GM19023 (cell line): ENCODE results near the gene GPR32.
"Not testable (repeated sequence)": the region's sequence is repeated elsewhere in the genome, so short reads cannot be mapped to it uniquely, and the experiment has no call there.

Experiments
- ATAC-seq: cut with Tn5 transposase; IDR thresholded peaks from one replicate; pipeline ENCODE4 v1.9.1; 2021; ENCODE audit warnings: mild to moderate bottlenecking, moderate library complexity; ENCODE audit not compliant: unreplicated experiment

Gene GPR32, protein sequence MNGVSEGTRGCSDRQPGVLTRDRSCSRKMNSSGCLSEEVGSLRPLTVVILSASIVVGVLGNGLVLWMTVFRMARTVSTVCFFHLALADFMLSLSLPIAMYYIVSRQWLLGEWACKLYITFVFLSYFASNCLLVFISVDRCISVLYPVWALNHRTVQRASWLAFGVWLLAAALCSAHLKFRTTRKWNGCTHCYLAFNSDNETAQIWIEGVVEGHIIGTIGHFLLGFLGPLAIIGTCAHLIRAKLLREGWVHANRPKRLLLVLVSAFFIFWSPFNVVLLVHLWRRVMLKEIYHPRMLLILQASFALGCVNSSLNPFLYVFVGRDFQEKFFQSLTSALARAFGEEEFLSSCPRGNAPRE

DNA sequence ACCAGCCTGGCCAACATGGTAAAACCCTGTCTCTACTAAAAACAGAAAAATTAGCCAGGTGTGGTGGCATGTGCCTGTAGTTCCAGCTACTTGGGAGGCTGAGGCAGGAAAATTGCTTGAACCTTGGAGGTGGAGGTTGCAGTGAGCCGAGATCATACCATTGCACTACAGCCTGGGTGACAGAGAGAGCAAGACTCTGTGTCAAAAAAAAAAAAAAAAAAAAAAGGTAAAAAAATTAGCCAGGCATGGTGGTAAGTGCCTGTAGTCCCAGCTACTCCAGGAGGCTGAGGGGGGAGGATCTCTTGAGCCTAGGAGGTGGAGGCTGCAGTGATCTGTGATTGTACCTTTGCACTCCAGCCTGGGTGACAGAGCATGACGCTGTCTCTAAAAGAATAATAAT is at the start of gene GPR32:
GPR32 (plus strand) TSS at position 301 of the 400 bp plus-strand sequence. CDS start 137 bp downstream, outside the sequence.
- not testable (repeated sequence) for ATAC-seq

DNA sequence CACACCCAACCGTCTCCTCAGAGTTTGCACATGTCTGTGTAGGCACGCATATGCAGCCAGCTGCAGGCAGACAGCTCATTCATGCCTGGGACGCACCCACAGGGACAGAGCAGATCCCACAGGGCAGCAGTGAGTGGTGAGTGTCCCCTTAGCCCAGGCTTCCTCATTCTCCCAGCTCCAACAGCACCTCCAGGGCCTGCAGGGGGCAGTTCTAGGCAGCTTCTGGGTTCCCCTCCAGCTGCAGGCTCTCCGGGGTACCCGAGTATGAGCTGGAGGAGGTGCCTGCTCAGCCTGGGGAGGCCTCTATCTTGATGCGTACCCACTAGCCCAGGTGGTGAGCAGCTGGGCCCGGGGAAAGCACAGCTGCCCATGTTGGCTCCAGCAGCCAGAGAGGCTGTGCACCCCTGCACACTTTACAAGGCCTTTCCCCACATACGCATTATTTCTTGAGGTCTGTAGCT is 49.3 kb upstream of the GPR32 start:
- ATAC-seq = no peak

DNA sequence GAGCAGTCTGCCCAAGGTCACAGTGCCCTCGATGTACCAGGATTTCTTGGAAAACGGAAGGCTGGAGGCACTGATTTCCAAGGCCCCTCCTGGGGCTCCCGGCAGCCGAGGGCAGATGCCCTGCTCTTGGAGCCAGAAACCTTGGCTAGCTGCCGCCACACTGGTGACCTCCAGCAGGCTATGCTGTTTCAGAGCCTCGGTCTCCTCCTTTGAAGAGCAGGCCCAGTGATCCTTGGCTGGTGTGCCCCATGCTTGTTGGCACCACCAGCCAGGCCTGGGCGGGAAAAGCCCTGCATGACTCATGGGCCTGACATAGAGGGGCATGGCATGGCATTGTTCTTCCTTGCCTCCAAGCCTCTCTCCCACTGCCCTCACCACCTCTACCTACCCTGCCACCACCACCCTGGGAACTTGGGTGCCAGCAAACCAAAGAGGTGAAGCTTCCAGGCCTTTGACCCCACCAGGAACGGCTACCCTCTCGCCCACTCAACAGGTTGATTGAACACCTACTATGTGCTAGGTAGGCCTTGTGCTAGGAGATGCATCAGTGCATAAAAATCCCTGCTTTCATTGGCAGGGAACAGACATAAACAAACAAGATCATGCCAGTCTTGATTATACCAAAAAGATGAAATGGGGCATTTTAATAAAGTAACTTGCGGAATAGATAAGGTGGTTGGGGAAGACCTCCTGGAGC is 48.7 kb upstream of the GPR32 start:
- ATAC-seq = no peak

DNA sequence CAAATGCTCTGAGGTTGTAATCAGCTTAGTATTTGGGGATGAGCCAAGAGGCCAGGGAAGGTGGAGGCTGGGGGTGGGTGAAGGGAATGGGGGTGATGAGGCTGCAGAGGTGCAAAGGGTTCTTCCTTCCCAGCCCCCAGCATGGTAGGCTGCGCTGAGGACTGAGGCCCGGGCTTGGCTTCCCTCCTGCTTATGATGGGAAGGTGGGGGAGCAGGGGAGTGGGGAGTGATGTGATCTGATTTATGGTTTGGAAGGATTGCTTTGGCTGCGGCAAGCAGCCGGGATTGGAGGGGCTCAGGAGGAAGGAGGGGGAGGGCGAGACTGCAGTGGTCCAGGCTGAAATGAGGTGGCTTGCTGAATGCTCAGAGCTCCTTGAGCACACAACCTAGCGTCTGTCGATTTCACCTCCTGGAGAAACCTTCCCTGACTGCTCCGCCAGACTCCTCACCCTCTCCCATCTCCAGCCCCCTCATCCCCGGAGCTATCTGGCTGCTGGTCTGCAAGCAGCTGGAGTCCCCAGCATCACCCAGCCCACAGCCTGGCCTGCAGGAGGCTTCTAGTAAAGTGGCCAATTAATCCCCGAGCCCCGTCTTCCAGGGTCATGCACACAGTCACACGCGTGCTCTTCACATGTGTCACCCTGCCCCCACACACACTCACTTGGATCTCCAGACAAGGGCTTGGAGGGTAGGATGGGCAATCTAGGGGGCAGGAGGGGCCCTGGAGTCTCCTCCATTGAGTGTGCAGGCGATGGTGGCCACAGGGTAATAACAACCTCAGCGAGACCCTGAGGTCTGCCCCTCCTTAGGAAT is 47.9 kb upstream of the GPR32 start:
- no peak for ATAC-seq

DNA sequence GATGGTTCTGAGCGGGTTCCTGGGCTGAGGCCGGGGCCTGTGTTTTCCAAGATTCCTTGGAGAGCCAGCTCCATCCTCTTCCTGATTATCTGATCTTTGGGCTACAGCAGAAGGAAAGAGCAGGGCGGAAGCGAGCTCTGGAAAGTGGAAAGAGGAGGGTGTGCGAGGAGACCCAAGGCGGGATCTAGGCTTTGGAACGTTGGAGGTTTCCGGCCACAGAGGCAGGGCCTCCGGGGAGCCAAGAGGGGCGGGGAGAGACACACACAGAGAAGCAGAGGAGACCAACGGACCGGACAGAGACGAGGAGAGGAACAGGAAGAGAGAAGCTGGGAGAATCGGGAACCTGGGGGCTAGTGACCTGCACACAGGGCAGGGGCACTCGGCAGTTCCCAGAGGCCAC is 47.2 kb upstream of the GPR32 start, which contains the start of gene CLEC11A:
CLEC11A (plus strand) TSS at position 296 of the 400 bp plus-strand sequence. CDS start 162 bp downstream, outside the sequence.
- ATAC-seq = no peak

DNA sequence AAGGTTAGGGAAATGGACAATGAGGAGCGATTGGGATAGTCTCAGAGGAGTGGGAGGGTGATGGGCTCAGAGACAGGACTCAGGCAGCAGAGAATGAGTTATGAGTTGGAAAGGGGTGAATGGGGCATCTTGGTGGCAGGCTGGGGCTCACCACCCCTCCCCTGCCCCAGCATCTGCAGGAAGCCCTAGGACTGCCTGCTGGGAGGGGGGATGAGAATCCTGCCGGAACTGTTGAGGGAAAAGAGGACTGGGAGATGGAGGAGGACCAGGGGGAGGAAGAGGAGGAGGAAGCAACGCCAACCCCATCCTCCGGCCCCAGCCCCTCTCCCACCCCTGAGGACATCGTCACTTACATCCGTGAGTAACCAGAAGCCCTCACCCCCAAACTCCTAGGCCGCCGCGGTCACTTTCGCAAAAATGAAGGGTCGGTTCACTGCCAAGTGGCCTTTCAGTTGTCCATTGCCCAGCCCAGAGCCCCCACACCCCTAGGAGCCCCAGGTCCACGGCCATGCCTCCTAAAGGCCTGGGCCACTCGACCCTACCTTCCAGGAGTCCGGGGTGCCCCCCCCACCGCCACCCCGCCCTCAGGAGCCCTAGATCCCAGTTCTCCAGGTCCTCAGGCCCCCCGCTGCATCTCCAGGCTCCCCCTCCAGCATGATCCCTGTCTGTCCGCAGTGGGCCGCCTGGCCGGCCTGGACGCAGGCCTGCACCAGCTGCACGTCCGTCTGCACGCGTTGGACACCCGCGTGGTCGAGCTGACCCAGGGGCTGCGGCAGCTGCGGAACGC is 46.3 kb upstream of the GPR32 start:
- no peak for ATAC-seq

DNA sequence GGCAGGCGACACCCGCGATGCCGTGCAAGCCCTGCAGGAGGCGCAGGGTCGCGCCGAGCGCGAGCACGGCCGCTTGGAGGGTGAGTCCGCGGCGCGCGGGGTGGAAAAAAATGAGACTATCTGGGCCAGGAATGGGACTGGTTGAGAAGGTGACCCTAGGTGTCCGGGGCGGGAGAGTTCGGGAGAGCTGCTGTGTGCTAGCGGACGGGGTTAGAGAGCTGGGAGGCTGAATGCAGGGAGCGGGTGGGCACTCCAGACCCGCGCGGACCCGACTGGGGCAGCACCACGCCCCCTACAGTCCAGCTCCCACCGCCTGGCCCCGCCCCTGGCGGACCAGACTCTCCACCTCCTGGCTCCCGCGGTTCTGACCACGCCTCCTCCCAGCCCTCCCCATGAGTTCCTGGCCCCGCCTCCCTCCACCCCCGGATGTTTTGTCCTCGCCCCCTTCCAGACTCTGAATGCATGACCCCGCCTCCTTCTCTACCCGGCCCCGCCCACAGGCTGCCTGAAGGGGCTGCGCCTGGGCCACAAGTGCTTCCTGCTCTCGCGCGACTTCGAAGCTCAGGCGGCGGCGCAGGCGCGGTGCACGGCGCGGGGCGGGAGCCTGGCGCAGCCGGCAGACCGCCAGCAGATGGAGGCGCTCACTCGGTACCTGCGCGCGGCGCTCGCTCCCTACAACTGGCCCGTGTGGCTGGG is 45.6 kb upstream of the GPR32 start:
- ATAC-seq = peak; percentile 56

DNA sequence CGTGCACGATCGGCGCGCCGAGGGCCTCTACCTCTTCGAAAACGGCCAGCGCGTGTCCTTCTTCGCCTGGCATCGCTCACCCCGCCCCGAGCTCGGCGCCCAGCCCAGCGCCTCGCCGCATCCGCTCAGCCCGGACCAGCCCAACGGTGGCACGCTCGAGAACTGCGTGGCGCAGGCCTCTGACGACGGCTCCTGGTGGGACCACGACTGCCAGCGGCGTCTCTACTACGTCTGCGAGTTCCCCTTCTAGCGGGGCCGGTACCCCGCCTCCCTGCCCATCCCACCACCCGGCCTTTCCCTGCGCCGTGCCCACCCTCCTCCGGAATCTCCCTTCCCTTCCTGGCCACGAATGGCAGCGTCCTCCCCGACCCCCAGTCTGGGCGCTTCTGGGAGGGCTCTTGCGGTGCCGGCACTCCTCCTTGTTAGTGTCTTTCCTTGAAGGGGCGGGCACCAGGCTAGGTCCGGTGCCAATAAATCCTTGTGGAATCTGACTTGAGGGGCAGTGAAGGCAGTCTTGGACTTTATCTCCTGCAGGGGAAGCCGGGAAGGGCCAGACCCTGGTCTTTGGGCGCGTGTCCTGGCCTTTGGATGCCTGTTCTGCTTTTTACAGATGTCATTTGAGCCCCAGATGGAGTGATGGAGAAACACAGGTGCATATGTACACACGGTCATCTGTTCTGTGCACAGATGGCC is 44.9 kb upstream of the GPR32 start:
- ATAC-seq = no peak

DNA sequence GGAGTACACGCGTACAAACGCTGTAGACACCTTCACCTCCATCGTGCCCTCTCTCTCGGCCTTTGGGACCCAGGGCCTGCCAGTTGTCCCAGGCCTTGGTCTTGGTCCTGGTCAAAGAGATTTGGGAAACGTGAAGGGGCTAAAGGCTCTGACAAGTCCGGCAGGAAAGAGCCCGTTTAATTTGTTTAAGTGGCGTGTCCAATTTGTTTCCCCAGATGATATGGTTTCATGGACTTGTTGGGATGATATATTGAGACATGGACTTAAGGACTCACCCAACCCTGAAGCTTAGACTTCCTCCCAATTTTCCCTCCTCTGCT is 44.4 kb upstream of the GPR32 start:
- no peak for ATAC-seq

DNA sequence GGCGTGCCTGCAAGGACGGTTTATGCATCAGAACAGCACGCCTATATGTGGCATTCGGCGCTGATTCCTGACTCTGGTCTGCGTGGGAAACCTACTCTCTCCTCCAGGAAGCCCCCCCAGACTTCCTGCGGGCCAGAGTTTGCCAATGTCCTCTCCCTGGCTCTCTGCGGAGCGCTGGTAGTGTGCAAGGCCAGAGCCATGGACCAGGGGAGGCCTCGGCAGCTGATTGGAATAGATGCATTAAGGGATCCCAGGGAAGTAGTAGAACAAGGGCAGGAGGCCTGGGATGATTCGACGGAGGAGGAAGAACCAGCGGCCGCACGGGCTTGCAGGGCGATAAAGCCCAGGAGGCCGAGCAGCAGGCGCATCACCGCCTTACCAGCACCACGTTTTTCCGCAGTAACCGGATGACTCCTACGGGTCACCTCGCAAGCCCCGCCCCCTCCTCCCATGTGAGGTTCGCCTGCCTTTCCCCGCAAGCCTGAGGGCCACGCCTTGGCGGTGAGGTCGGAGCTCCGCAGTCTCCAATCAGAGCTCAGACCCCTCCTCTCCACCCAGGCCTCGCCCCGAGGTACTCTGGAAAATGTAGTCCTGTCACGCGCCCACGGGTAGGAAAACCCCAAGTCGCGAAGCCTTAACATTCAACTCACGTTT is 42.1 kb upstream of the GPR32 start:
- ATAC-seq = no peak

DNA sequence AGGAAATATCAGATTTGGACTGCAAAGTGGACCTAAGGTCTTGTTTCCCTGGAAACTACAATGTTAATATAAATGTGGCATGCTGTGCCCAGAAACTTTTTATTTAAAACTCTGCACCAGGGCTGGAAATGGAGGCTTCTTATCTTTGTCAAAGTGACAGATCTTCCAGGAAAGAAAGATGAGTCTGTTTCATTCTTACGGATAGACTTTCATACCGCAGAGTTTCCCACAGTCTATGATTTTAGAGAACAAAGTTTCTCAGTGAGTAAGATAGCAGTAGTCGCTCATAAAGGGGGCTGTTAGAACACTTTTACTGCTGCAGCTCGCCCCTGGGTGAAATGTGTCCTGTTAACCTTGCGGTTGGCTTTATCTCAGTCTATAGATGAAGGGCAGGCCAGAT is 40.4 kb upstream of the GPR32 start:
- no peak for ATAC-seq

DNA sequence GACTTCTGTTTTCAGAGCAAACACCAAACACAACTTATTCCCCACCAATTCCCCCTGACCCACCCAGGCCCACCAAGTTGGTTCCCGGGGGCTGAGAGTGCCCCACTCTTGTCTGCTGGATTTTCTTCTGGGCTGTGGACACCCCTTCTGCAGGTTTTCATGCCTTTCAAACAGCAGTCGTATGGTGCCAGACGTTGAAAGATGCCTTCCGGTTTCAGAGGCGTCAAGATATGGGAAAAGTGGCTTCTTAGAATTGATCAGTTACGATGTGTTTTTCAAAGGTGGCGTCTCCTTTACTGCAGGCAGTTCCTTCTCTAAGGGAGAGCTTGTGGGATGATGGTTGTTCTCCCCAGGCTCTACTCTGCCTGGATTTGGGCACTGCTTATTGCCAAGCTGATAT is 34.4 kb upstream of the GPR32 start:
- no peak for ATAC-seq

DNA sequence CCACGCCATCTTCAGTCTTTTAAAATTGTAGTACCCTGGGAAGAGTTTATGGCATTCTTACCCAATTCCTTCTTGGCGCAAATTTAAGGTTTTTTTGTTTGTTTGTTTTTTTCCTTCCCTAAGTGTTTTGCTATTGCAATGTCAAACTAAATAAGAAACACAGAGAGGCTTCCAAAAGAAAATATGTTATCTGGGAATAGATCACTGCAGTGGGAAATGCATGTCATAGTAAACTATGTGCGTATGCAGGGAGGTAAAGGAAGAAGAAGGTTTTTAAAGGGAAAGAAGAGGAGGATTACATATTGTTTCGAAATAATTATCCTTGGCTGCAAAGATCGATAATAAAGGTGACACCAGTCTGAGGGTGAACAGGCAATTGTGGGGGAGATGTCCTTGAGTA is 33.9 kb upstream of the GPR32 start:
- no peak for ATAC-seq

DNA sequence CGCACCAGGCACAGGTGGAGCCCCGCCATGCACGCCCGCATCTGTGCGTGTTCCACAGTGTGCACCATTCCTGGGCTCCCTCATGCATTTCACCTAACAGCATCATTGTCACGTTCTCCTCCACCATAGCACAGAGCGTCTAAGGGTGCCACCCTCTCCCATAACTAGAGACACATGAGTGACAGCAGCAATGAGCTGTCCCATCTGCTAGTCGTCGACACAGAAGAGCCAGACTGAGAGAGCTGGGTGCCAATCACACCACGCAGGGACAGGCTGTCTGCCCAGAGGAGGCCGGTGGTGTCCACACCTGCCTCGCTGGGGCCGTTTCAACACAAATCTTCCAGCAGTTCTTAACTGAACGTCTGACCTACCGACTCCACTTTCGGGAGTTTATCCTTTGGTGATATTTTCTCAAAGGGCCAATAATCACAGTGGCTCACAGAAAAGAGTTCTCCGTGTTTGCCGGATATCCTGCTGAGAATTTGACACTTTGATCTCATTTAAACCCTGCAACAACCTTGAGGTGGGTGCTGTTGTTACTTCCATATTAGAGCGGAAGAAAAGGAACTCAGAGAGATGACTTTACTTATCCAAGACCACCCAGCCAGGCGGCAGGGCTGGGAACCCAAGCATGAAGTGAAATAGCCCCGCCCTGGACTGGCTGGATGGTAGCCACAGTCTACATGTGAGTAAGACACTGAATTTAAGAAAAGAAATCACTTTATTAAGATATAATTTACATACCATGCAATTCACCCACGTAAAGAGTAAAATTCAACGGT is 30.9 kb upstream of the GPR32 start:
- ATAC-seq = no peak

DNA sequence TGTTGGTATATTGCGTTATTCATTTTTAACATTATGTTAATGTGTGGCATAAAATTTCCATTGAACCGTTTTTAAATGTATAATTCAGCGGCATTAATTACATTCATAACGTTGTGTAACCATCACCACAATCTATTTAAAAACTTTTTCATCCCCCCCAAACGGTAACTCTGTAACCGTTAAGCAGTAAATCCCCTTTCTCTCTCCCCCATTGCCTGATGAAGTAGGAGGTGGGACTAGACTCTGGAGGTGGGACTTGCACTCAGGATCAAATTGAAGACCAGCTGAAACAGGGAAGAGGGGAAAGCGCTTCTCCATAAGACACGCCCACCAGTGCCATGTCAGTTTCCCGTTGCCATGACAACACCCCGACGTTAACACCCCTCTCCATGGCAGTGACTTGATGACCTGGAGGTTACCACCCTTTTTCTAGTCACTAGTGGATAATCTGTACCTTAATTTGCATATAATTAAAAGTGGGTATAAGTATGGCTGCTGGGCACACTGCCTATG is 30.3 kb upstream of the GPR32 start:
- no peak for ATAC-seq

DNA sequence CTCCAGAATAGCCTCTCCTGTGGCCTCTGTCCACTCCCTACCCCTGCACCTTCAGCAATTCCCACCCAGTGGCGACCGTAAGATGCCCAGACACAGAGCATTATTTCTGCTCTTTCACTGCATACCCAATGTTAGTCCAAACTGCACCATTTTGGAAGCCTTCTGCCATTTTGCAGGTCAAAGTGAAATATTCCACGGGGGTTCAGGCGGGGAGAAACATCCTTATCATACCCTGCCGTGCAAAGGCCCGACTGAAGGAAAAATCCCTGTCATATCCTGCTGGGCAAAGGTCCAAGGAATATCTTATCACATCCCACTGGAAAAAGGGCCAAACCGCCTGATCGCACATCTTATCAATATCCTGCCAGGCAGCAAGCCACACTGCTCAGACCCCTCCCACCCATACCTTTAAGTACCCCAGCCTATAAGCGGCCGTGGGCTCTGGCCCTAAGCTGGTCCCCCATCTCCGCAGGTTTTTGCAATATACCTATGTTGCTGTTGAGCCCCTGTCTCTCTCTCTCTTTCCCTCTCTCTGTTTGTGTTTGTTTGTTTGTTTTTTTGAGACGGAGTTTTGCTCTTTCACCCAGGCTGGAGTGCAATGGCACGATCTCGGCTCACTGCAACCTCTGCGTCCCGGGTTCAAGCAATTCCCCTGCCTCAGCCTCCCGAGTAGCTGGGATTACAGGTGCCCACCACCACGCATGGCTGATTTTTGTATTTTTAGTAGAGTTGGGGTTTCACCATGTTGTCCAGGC is 28.9 kb upstream of the GPR32 start:
- ATAC-seq = no peak

DNA sequence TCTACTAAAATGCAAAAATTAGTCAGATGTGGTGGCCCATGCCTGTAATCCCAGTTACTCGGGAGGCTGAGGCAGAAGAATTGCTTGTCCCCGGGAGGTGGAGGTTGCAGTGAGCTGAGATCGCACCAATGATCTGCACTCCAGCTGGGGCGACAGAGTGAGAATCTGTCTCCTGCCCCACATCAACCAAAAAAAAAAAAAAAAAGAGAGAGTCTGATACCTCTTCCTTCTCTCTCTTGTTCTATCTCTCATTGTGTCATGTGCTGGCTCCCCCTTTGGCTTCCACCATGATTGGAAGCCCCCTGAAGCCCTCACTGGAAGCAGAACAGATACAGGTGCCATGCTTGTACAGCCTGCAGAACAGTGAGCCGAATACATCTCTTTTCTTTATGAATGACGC is 26.7 kb upstream of the GPR32 start:
- no peak for ATAC-seq
